HepG2 (cell line): Measurements from ENCODE around the gene SNRNP48. TPM values are rescaled to one million over a fixed set of nuclear protein-coding genes. Genes with fewer than 3 reads are reported as not detected.

ENCODE experiments used
- ATAD3A ChIP-seq: sonication (generic); formaldehyde crosslinking; IDR thresholded peaks from 2 replicates; pipeline ENCODE4 v1.4.0; 2020; ENCODE audit warnings: missing genetic modification reagents
- ATRX ChIP-seq: sonication (generic); formaldehyde crosslinking; IDR thresholded peaks from 2 replicates; pipeline ENCODE4 v1.4.0; 2020; ENCODE audit warnings: missing genetic modification reagents, borderline replicate concordance
- FOXP1 ChIP-seq, 2 experiments: fragments of 450-650 bp in 1 of 2; IDR thresholded peaks; 2 replicates each; pipeline ENCODE4 v1.6.1; 2017 to 2018; ENCODE audit warnings: antibody characterized with exemption in 1 of 2
- KLF9 ChIP-seq: IDR thresholded peaks from 2 replicates; pipeline ENCODE4 v1.6.1; 2016; ENCODE audit warnings: low read depth
- POLR2G ChIP-seq: fragments of 200-400 bp; formaldehyde crosslinking; IDR thresholded peaks from 2 replicates; pipeline ENCODE4 v1.6.1; 2018; ENCODE audit warnings: mild to moderate bottlenecking, low read depth, low read length, moderate library complexity
- RAD21 ChIP-seq: fragments of 450-650 bp; formaldehyde crosslinking; IDR thresholded peaks from 2 replicates; pipeline ENCODE4 v1.5.0; 2020; ENCODE audit warnings: mild to moderate bottlenecking
- RBFOX2 ChIP-seq: fragments of 200-400 bp; formaldehyde crosslinking; IDR thresholded peaks from 2 replicates; pipeline ENCODE4 v1.6.1; 2017; ENCODE audit warnings: low read depth, mild to moderate bottlenecking, low read length
- REL ChIP-seq: sonication (generic); formaldehyde crosslinking; conservative IDR thresholded peaks from 2 replicates; pipeline ENCODE4 v1.8.0; 2022; ENCODE audit warnings: mild to moderate bottlenecking, missing genetic modification reagents, moderate library complexity
- RFXAP ChIP-seq: sonication (generic); formaldehyde crosslinking; IDR thresholded peaks from 2 replicates; pipeline ENCODE4 v1.4.0; 2020; ENCODE audit warnings: missing genetic modification reagents, borderline replicate concordance
- SP2 ChIP-seq: sonication (generic); formaldehyde crosslinking; IDR thresholded peaks from 2 replicates; pipeline ENCODE4 v1.5.1; 2020; ENCODE audit warnings: mild to moderate bottlenecking, missing genetic modification reagents
- ZFY ChIP-seq: sonication (generic); formaldehyde crosslinking; IDR thresholded peaks from 2 replicates; pipeline ENCODE4 v1.4.0; 2020; ENCODE audit warnings: missing genetic modification reagents
- ZMYM3 ChIP-seq: sonication (generic); formaldehyde crosslinking; IDR thresholded peaks from 2 replicates; pipeline ENCODE4 v1.5.1; 2020; ENCODE audit warnings: mild to moderate bottlenecking, missing genetic modification reagents
- ZNF496 ChIP-seq: sonication (generic); formaldehyde crosslinking; IDR thresholded peaks from 2 replicates; pipeline ENCODE4 v1.8.1; 2023; ENCODE audit warnings: mild to moderate bottlenecking, moderate library complexity, missing genetic modification reagents; ENCODE audit not compliant: insufficient replicate concordance
- ZNF546 ChIP-seq: sonication (generic); formaldehyde crosslinking; conservative IDR thresholded peaks from 2 replicates; pipeline ENCODE4 v1.8.1; 2023; ENCODE audit warnings: mild to moderate bottlenecking, missing genetic modification reagents
- ZNF713 ChIP-seq: sonication (generic); formaldehyde crosslinking; IDR thresholded peaks from 2 replicates; pipeline ENCODE4 v1.4.0; 2020; ENCODE audit warnings: mild to moderate bottlenecking, missing genetic modification reagents
- polyA plus RNA-seq, 8 experiments: library from polyadenylated mRNA; depleted of rRNA in 3 of 8; stranded (reverse) in 7 of 8; unstranded in 1 of 8; fragments of >200 nt; fragmentation: Illumina TruSeq in 4 of 8; extraction: Trizol in 4 of 8; gene quantifications; 2 replicates each; pipeline versions ENCODE4 v1.2.1 to v1.2.3, GENCODE V29; 2011 to 2016; ENCODE audit warnings: low read depth in 4 of 8, missing spikeins in 1 of 8, mixed read lengths in 1 of 8; ENCODE audit not compliant: insufficient read depth in 1 of 8
- total RNA-seq, 5 experiments: library from RNA; depleted of rRNA; stranded (reverse); fragments of >200 nt; fragmentation: Illumina TruSeq; extraction: Trizol; gene quantifications; 2 replicates each; pipeline ENCODE4 v1.2.3, GENCODE V29; 2016; ENCODE audit warnings: low read depth in 1 of 5
- TF ChIP-seq, protein P1 (sequence below): sonication (generic); formaldehyde crosslinking; IDR thresholded peaks from 2 replicates; pipeline ENCODE4 v1.8.1; 2022; ENCODE audit warnings: low read depth, mild to moderate bottlenecking, missing genetic modification reagents
- TF ChIP-seq, protein P2 (sequence below): IDR thresholded peaks from 2 replicates; pipeline ENCODE4 v1.6.1; 2018; ENCODE audit warnings: missing genetic modification reagents, mild to moderate bottlenecking, missing compliant biosample characterization
- TF ChIP-seq, protein P3 (sequence below): sonication (generic); formaldehyde crosslinking; IDR thresholded peaks from 2 replicates; pipeline ENCODE4 v1.5.0; 2020; ENCODE audit warnings: missing genetic modification reagents
- TF ChIP-seq, protein P4 (sequence below): conservative IDR thresholded peaks from 2 replicates; pipeline ENCODE4 v1.6.1; 2018; ENCODE audit warnings: missing genetic modification reagents

Gene SNRNP48
- total and polyA plus RNA-seq, 2 of the 13 experiments (the other 11 are each of a cell fraction or from before 2014, with no cell fraction given), result 17.5 to 47.5 TPM

DNA sequence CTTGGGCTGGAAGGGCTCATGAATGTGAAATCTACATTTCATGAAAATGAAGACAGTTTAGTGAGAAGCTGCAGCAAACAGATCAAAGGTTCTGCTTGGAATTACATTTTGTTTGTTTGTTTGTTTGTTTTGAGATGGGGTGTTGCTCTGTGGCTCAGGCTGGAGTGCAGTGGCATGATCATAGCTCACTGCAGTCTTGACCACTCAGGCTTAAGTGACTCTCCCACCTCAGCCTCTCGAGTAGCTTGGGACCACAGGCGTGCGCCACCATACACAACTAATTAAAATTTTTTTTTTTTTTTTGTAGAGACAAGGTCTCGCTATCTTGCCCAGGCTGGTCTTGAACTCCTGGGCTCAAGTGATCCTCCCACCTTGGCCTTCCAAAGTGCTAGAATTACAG, 42.7 kb upstream of the SNRNP48 start (continued):
- TF ChIP-seq, protein P1, sequence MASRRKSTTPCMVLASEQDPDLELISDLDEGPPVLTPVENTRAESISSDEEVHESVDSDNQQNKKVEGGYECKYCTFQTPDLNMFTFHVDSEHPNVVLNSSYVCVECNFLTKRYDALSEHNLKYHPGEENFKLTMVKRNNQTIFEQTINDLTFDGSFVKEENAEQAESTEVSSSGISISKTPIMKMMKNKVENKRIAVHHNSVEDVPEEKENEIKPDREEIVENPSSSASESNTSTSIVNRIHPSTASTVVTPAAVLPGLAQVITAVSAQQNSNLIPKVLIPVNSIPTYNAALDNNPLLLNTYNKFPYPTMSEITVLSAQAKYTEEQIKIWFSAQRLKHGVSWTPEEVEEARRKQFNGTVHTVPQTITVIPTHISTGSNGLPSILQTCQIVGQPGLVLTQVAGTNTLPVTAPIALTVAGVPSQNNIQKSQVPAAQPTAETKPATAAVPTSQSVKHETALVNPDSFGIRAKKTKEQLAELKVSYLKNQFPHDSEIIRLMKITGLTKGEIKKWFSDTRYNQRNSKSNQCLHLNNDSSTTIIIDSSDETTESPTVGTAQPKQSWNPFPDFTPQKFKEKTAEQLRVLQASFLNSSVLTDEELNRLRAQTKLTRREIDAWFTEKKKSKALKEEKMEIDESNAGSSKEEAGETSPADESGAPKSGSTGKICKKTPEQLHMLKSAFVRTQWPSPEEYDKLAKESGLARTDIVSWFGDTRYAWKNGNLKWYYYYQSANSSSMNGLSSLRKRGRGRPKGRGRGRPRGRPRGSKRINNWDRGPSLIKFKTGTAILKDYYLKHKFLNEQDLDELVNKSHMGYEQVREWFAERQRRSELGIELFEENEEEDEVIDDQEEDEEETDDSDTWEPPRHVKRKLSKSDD (CRISPR knock-in tag), result no peak
- TF ChIP-seq REL (CRISPR knock-in tag) (no peak), ZMYM3 (CRISPR knock-in tag) (0 out of 2 replicates have a peak, but pooled peaks have one; percentile 28), ZNF496 (CRISPR knock-in tag) (no peak), KLF9 (CRISPR knock-in tag) (no peak), RFXAP (CRISPR knock-in tag) (no peak), ZNF713 (CRISPR knock-in tag) (no peak), FOXP1 (IDR thresholded peaks at IDR 0.05) (no peak), FOXP1 (CRISPR knock-in tag; IDR thresholded peaks at IDR 0.05) (0 out of 2 replicates have a peak, but pooled peaks have one; percentile 15), ZFY (CRISPR knock-in tag) (no peak), RBFOX2 (peak; percentile 54; the same call in 1 of the 2 replicates), RAD21 (CRISPR knock-in tag) (no peak), ZNF546 (CRISPR knock-in tag) (no peak), POLR2G (peak; percentile 35; the same call in 1 of the 2 replicates), ATRX (no peak), SP2 (no peak), ATAD3A (CRISPR knock-in tag) (no peak)
- TF ChIP-seq, protein P2, sequence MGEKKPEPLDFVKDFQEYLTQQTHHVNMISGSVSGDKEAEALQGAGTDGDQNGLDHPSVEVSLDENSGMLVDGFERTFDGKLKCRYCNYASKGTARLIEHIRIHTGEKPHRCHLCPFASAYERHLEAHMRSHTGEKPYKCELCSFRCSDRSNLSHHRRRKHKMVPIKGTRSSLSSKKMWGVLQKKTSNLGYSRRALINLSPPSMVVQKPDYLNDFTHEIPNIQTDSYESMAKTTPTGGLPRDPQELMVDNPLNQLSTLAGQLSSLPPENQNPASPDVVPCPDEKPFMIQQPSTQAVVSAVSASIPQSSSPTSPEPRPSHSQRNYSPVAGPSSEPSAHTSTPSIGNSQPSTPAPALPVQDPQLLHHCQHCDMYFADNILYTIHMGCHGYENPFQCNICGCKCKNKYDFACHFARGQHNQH (CRISPR knock-in tag), result no peak
- TF ChIP-seq, protein P3, sequence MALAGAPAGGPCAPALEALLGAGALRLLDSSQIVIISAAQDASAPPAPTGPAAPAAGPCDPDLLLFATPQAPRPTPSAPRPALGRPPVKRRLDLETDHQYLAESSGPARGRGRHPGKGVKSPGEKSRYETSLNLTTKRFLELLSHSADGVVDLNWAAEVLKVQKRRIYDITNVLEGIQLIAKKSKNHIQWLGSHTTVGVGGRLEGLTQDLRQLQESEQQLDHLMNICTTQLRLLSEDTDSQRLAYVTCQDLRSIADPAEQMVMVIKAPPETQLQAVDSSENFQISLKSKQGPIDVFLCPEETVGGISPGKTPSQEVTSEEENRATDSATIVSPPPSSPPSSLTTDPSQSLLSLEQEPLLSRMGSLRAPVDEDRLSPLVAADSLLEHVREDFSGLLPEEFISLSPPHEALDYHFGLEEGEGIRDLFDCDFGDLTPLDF (CRISPR knock-in tag), result no peak
- TF ChIP-seq, protein P4, sequence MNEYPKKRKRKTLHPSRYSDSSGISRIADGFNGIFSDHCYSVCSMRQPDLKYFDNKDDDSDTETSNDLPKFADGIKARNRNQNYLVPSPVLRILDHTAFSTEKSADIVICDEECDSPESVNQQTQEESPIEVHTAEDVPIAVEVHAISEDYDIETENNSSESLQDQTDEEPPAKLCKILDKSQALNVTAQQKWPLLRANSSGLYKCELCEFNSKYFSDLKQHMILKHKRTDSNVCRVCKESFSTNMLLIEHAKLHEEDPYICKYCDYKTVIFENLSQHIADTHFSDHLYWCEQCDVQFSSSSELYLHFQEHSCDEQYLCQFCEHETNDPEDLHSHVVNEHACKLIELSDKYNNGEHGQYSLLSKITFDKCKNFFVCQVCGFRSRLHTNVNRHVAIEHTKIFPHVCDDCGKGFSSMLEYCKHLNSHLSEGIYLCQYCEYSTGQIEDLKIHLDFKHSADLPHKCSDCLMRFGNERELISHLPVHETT (CRISPR knock-in tag), result no peak
- TF ChIP-seq, all 625 proteins: peak for 13
